Measurements from ENCODE around the gene GALR3. TPM values are rescaled to one million over a fixed set of nuclear protein-coding genes. Genes with fewer than 3 reads are reported as not detected.

The GALR3 gene
- total RNA-seq, 2 donors from 2014 or later: not detected

GRCh38 chr22:37862570-37863325, 39.6 kb downstream of the GALR3 start:
- TF ChIP-seq CTCF (IDR thresholded peaks at IDR 0.05) (no peak), POLR2A (IDR thresholded peaks at IDR 0.05) (no peak)
- Histone ChIP-seq H3K9me3 (no peaks in the 10 kb centered on the region), H3K27ac (peak overlapping the region in 3 of 4 donors; percentile 32 to 81 (median 78)), H3K27me3 (no peaks in the 10 kb centered on the region), H3K36me3 (replicated peaks in 1 of 2; ENCODE audit: insufficient read depth in 1 of 2, low read depth in 2 of 2) (peaks cover 1 to 4% of the 10 kb centered on the region in 2 donors), H3K4me1 (peaks cover 70% of the 10 kb centered on the region), H3K4me3 (no peak overlapping the region)
- DNase-seq: peak in 2 of 4 donors; percentile 24 to 57
- ATAC-seq: peak; percentile 28
- intact Hi-C loops (cut with DNase I): loop anchor here (5.0 kb wide), 1 partner anchor 45 kb away; no protein-coding TSS in a partner anchor
- WGBS, 2 donors: 43 to 48% methylated on average over 7 of the region's 7 CpGs

GRCh38 chr22:37865510-37865909, 42.3 kb downstream of the GALR3 start:
- Histone ChIP-seq H3K4me1 (peaks cover 46% of the 10 kb centered on the region), H3K4me3 (no peak overlapping the region), H3K27me3 (no peaks in the 10 kb centered on the region), H3K27ac (no peak overlapping the region), H3K9me3 (no peaks in the 10 kb centered on the region), H3K36me3 (replicated peaks in 1 of 2; ENCODE audit: insufficient read depth in 1 of 2, low read depth in 2 of 2) (peaks cover 4 to 14% of the 10 kb centered on the region in 2 donors)
- no peak for TF ChIP-seq POLR2A (IDR thresholded peaks at IDR 0.05)
- TF ChIP-seq CTCF (IDR thresholded peaks at IDR 0.05): no peak
- DNase-seq (no peak), ATAC-seq (no peak)
- WGBS, 2 donors: 64 to 74% methylated on average over 6 of the region's 6 CpGs
- intact Hi-C loops (cut with DNase I): no loop called here

DNA sequence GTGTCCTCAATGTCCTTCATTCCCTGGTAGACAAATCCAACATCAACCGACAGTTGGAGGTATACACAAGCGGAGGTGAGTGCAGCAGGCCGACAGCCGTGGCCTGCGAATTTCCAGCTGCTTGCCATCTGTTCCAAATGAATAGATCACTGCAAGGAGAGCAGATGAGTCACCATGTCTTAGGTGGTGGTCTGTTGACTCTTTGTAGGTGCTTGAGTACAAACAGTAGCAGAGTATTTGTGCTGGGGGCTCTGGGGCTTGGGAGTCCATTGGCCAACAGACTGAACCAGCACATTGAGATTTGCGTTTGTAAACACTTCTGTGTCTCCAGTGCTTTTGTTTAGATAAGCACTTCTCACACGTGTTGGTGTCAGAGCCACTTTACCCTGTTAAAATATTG, 47.1 kb downstream of the GALR3 start:
- WGBS, 2 donors: 53 to 54% methylated on average over 7 of the region's 7 CpGs
- Histone ChIP-seq H3K4me3 (no peak overlapping the region), H3K9me3 (no peaks in the 10 kb centered on the region), H3K27me3 (no peaks in the 10 kb centered on the region), H3K27ac (peak overlapping the region in 1 of 4 donors; percentile 15), H3K4me1 (no peaks in the 10 kb centered on the region), H3K36me3 (replicated peaks in 1 of 2; ENCODE audit: insufficient read depth in 1 of 2, low read depth in 2 of 2) (peaks cover 9 to 34% of the 10 kb centered on the region in 2 donors)
- TF ChIP-seq POLR2A (IDR thresholded peaks at IDR 0.05) (no peak), CTCF (IDR thresholded peaks at IDR 0.05) (no peak)
- intact Hi-C loops (cut with DNase I): no loop called here
- DNase-seq: peak in 2 of 4 donors; percentile 12 to 19
- no peak for ATAC-seq

MicroRNAs within 50 kb of the gene (microRNA counts, 767-probe panel; counts per million panel counts)
- microRNA hsa-miR-658: 0 to 736 counts per million in 2 donors
- 0 to 736 counts per million in 2 donors for microRNA hsa-miR-659-3p

Small RNA genes within 50 kb of the gene (microRNA-seq; reads per million reads assigned to microRNA genes)
- gene MIR659 (ENCODE audit: borderline number of aligned reads in 2 of 2, borderline replicate concordance in 2 of 2): 0.47 to 1.3 reads per million in 2 donors

Small RNA genes within 50 kb of the gene (small RNA-seq; reads per million reads assigned to genes)
- gene MIR659: not detected

Other genes starting within 250 kb of the GALR3 start
- gene LGALS2, start 243.3 kb upstream of the GALR3 start, total RNA-seq: 10 to 100 TPM; 19.2 to 68.9 TPM
- gene GGA1, start 214.5 kb upstream of the GALR3 start, total RNA-seq: 10 to 100 TPM; 38.4 to 42.5 TPM
- gene SH3BP1, start 183.7 kb upstream of the GALR3 start, total RNA-seq: 10 to 100 TPM in 1 of 2 donors, 1 to 10 TPM in 1; 2.0 to 40.0 TPM
- 10 to 100 TPM in 1 of 2 donors, 1 to 10 TPM in 1; 7.0 to 23.1 TPM for gene PDXP, start 164.7 kb upstream of the GALR3 start, total RNA-seq
- gene LGALS1, start 147.7 kb upstream of the GALR3 start, total RNA-seq: 100 to 1,000 TPM in 1 of 2 donors, 10 to 100 TPM in 1; 90.3 to 325 TPM
- gene NOL12, start 137.0 kb upstream of the GALR3 start, total RNA-seq: 10 to 100 TPM; 10.4 to 19.1 TPM
- gene TRIOBP, start 126.3 kb upstream of the GALR3 start, total RNA-seq: 10 to 100 TPM; 65.6 to 76.5 TPM
- gene GCAT, start 15.4 kb upstream of the GALR3 start, total RNA-seq: 10 to 100 TPM; 31.6 to 42.5 TPM
- gene ANKRD54, start 21.0 kb downstream of the GALR3 start, total RNA-seq: 10 to 100 TPM; 38.1 to 88.0 TPM
- 100 to 1,000 TPM; 139 to 230 TPM for gene EIF3L, start 26.0 kb downstream of the GALR3 start, total RNA-seq
- 10 to 100 TPM; 19.2 to 34.9 TPM for gene MICALL1, start 82.9 kb downstream of the GALR3 start, total RNA-seq
- gene C22orf23, start 130.2 kb downstream of the GALR3 start, total RNA-seq: not detected
- gene POLR2F, start 130.3 kb downstream of the GALR3 start, total RNA-seq: 100 to 1,000 TPM in 1 of 2 donors, 10 to 100 TPM in 1; 43.8 to 119 TPM
- under 1 TPM in 1 of 2 donors, not detected in 1; 0.66 TPM for gene SOX10, start 161.2 kb downstream of the GALR3 start, total RNA-seq
- gene PICK1, start 234.0 kb downstream of the GALR3 start, total RNA-seq: 10 to 100 TPM; 39.7 to 52.4 TPM